SU-DHL-6 (cell line): ENCODE data around the gene HCST.

Experiments used
- EZH2phosphoT487 ChIP-seq: fragments of 200-600 bp; sonication (generic), shearing (Covaris generic); conservative IDR thresholded peaks from 2 replicates; pipeline ENCODE4 v1.6.1; 2018; ENCODE audit warnings: mild to moderate bottlenecking, antibody characterized with exemption, low read length, moderate library complexity, mixed read lengths
- TF ChIP-seq, protein P1 (sequence below): fragments of 200-600 bp; sonication (generic); IDR thresholded peaks from one replicate; pipeline ENCODE4 v1.5.1; 2017; ENCODE audit warnings: antibody characterized with exemption, mild to moderate bottlenecking, low read length, moderate library complexity; ENCODE audit not compliant: insufficient read depth, poor library complexity, severe bottlenecking

DNA sequence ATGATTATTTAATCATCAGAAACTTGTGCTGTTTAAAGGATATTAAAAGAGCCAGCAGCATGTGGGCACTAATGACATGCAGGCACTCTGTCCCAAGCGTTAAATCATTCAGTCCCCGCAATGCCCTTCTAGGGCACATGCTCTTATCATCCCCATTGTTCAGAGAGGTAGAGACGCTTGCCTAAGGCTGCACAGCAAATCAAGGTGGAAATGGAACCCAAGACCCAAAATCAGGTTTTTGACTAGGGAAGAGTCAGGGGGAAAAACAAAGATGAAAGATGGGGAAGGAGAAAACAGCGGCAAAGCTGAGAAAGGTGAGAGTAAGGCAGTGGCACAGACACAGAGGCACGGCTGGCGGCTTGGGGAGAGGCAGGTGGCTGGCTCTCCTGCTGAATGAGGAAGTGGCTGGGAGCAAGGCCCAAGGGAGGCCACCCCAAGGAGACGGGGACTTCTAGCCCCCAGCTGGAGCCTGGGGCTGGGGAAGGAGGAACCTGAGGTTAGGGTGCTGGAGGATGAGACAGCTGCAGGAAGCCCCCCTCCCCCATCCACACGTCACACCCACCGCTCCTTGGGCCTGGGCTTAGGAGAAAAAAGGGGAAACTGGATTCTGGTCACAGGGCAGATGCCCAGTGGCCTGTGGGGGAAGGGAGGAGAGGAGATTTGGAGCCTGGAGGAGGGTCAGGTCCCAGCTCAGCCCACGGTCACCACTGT, 6.8 kb downstream of the HCST start:
- no peak for TF ChIP-seq EZH2phosphoT487
- TF ChIP-seq, protein P1, sequence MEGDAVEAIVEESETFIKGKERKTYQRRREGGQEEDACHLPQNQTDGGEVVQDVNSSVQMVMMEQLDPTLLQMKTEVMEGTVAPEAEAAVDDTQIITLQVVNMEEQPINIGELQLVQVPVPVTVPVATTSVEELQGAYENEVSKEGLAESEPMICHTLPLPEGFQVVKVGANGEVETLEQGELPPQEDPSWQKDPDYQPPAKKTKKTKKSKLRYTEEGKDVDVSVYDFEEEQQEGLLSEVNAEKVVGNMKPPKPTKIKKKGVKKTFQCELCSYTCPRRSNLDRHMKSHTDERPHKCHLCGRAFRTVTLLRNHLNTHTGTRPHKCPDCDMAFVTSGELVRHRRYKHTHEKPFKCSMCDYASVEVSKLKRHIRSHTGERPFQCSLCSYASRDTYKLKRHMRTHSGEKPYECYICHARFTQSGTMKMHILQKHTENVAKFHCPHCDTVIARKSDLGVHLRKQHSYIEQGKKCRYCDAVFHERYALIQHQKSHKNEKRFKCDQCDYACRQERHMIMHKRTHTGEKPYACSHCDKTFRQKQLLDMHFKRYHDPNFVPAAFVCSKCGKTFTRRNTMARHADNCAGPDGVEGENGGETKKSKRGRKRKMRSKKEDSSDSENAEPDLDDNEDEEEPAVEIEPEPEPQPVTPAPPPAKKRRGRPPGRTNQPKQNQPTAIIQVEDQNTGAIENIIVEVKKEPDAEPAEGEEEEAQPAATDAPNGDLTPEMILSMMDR: no peak
